Naive B cell (primary cell): ENCODE measurements around the gene SCN1B. TPM values are rescaled to one million over a fixed set of nuclear protein-coding genes. Genes with fewer than 3 reads are reported as not detected.

Experiments used
- ATAC-seq, 2 donors: fragments of 150-1000 bp; cut with Tn5 transposase; 2 replicates each; pipeline ENCODE4 v1.10.0; 2021; ENCODE audit warnings: low read depth in 2 of 2, mild to moderate bottlenecking in 2 of 2, moderate library complexity in 2 of 2
- DNase-seq: peaks from one replicate; pipeline ENCODE4 v3.0.0; 2022
- H3K27ac Mint-ChIP-seq, 6 donors: one replicate each; pipeline ENCODE4 v1.8.0; 2020 to 2022; ENCODE audit warnings: mild to moderate bottlenecking in 6 of 6, mixed read lengths in 6 of 6, moderate library complexity in 5 of 6, inconsistent platforms in 2 of 6
- H3K27me3 Mint-ChIP-seq, 3 donors: one replicate each; pipeline ENCODE4 v1.8.0; 2021 to 2022; ENCODE audit warnings: mixed read lengths in 3 of 3, mild to moderate bottlenecking in 1 of 3
- H3K36me3 Mint-ChIP-seq, 2 donors: one replicate each; pipeline ENCODE4 v1.8.0; 2020 to 2022; ENCODE audit warnings: mixed read lengths in 2 of 2, inconsistent platforms in 1 of 2, mild to moderate bottlenecking in 1 of 2
- H3K4me1 Mint-ChIP-seq, 3 donors: one replicate each; pipeline ENCODE4 v1.8.0; 2020 to 2022; ENCODE audit warnings: mixed read lengths in 3 of 3, inconsistent platforms in 1 of 3, mild to moderate bottlenecking in 1 of 3, moderate library complexity in 1 of 3
- H3K4me3 Mint-ChIP-seq, 8 donors: one replicate each; pipeline ENCODE4 v1.8.0; 2020 to 2022; ENCODE audit warnings: mild to moderate bottlenecking in 8 of 8, mixed read lengths in 8 of 8, moderate library complexity in 8 of 8, inconsistent platforms in 2 of 8
- H3K9me3 Mint-ChIP-seq, 7 donors: one replicate each; pipeline ENCODE4 v1.8.0; 2020 to 2022; ENCODE audit warnings: mixed read lengths in 7 of 7, mild to moderate bottlenecking in 5 of 7, inconsistent platforms in 2 of 7, moderate library complexity in 1 of 7
- polyA plus RNA-seq, 6 donors: library from polyadenylated mRNA; unstranded; fragments of 300-500 nt; fragmentation: Illumina TruSeq; gene quantifications; one replicate each; pipeline ENCODE4 v1.2.3, GENCODE V29; 2021; ENCODE audit warnings: low read depth in 6 of 6

SCN1B gene
- polyA plus RNA-seq, 6 donors from 2014 or later, result 0.06 to 0.36 (median 0.28) TPM; not detected in 2

GRCh38 chr19:35059006-35059798 lies 28.9 kb downstream of the SCN1B start:
- Mint-ChIP-seq H3K4me1 (peaks cover 5 to 12% (median 5%) of the 10 kb centered on the region in 3 donors), H3K36me3 (no peaks in the 10 kb centered on the region), H3K4me3 (no peak overlapping the region), H3K9me3 (no peaks in the 10 kb centered on the region), H3K27me3 (peaks cover 0 to 14% (median 0%) of the 10 kb centered on the region in 3 donors), H3K27ac (peak overlapping the region in 1 of 6 donors; percentile 69)
- ATAC-seq (no peak), DNase-seq (no peak)

DNA sequence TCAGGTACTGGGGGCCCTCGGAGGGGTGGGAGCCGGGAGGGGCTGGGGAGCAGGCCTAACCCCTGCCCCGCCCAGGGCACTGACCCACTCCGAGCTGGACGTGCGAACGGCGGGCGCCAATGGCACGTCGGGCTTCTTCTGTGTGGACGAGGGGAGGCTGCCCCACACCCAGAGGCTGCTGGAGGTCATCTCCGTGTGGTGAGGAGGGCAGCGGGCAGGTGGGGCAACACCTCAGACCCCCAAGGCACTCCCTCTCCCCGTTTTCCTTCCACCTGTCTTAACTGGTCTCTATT lies 29.5 kb downstream of the SCN1B start:
- Mint-ChIP-seq H3K9me3 (no peaks in the 10 kb centered on the region), H3K4me3 (no peak overlapping the region), H3K4me1 (peaks cover 5 to 12% (median 5%) of the 10 kb centered on the region in 3 donors), H3K27me3 (peaks cover 0 to 14% (median 0%) of the 10 kb centered on the region in 3 donors), H3K27ac (no peak overlapping the region), H3K36me3 (no peaks in the 10 kb centered on the region)
- ATAC-seq (no peak), DNase-seq (no peak)

DNA sequence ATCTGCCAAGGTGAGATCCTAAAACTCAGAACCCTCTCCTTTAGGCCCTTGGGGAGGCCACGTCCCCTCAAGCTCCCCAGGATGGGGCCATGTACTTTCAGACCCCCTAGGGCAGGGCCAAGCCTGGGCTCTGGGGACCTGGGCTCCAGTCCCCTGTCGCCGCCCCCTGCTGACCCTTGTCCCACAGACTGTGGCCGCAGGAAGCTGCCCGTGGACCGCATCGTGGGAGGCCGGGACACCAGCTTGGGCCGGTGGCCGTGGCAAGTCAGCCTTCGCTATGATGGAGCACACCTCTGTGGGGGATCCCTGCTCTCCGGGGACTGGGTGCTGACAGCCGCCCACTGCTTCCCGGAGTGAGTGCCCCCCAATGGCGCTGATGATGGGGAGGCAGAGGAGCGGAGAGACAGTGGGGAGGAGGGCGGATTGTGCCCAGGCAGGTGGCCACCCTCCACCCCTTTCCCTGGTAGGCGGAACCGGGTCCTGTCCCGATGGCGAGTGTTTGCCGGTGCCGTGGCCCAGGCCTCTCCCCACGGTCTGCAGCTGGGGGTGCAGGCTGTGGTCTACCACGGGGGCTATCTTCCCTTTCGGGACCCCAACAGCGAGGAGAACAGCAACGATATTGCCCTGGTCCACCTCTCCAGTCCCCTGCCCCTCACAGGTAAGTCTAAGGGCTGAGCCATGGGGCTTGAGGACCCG lies 30.0 kb downstream of the SCN1B start:
- DNase-seq (no peak), ATAC-seq (no peak)
- peaks cover 5 to 12% (median 5%) of the 10 kb centered on the region in 3 donors for H3K4me1 Mint-ChIP-seq
- H3K9me3 Mint-ChIP-seq, result no peaks in the 10 kb centered on the region
- no peak overlapping the region for H3K27ac Mint-ChIP-seq
- no peaks in the 10 kb centered on the region for H3K36me3 Mint-ChIP-seq
- no peak overlapping the region for H3K4me3 Mint-ChIP-seq
- H3K27me3 Mint-ChIP-seq, result peaks cover 0 to 18% (median 0%) of the 10 kb centered on the region in 3 donors

- no peak for DNase-seq
- Mint-ChIP-seq H3K4me1 (peaks cover 0 to 7% (median 4%) of the 10 kb centered on the region in 3 donors), H3K27ac (no peak overlapping the region), H3K9me3 (peaks cover 0 to 2% (median 0%) of the 10 kb centered on the region in 7 donors), H3K4me3 (no peak overlapping the region), H3K36me3 (no peaks in the 10 kb centered on the region), H3K27me3 (peaks cover 0 to 12% (median 0%) of the 10 kb centered on the region in 3 donors)
- ATAC-seq, result no peak
These were observed 31.5 kb downstream of the SCN1B start for GRCh38 chr19:35061583-35062373.

- DNase-seq, result no peak
- H3K4me1 Mint-ChIP-seq, result peaks cover 0 to 16% (median 12%) of the 10 kb centered on the region in 3 donors
- H3K36me3 Mint-ChIP-seq, result no peaks in the 10 kb centered on the region
- H3K4me3 Mint-ChIP-seq, result no peak overlapping the region
- no peak for ATAC-seq
- peaks cover 0 to 12% (median 0%) of the 10 kb centered on the region in 3 donors for H3K27me3 Mint-ChIP-seq
- H3K9me3 Mint-ChIP-seq, result peaks cover 0 to 3% (median 0%) of the 10 kb centered on the region in 7 donors
- H3K27ac Mint-ChIP-seq, result no peak overlapping the region
These were observed 32.7 kb downstream of the SCN1B start for GRCh38 chr19:35062942-35063341.

DNA sequence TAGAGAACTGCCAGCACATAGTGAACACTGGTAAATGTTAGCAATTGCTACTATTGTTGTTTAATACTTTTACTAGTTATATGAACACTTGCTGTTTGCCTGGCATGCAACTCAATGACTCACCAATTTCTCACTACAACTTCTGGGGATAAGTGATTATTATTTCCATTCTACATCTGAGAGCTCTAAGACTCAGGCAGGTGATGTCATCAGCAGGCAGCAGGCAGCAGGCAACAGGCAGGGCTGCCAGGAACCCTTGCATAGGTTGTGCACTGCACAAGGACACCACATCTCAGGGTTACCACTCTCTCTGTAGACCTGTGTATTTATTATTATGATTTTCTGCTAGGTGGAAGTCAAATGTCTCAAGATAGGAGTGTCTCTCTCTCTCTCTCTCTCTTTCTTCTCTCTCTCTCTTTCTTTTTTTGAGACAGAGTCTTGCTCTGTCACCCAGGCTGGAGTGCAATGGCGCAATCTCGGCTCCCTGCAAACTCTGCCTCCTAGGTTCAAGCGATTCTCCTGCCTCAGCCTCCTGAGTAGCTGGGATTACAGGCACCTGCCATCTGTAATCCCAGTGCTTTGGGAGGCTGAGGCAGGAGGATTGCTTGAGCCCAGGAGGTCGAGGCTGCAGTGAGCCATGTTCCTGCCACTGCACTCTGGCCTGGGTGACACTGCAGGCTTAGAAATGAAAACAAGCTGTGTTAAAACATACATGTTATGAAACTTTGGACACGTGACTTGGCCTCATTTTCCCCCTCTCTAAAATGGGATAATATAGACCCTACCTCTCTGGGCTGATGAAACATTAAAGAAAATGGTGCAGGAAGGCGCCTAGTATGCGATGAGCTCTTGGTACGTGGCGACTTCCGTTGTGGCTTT lies 33.9 kb downstream of the SCN1B start:
- Mint-ChIP-seq H3K9me3 (peaks cover 0 to 3% (median 0%) of the 10 kb centered on the region in 7 donors), H3K27ac (no peak overlapping the region), H3K4me3 (no peak overlapping the region), H3K36me3 (no peaks in the 10 kb centered on the region), H3K27me3 (peaks cover 0 to 12% (median 0%) of the 10 kb centered on the region in 3 donors), H3K4me1 (peaks cover 5 to 26% (median 13%) of the 10 kb centered on the region in 3 donors)
- DNase-seq, result no peak
- no peak for ATAC-seq

DNA sequence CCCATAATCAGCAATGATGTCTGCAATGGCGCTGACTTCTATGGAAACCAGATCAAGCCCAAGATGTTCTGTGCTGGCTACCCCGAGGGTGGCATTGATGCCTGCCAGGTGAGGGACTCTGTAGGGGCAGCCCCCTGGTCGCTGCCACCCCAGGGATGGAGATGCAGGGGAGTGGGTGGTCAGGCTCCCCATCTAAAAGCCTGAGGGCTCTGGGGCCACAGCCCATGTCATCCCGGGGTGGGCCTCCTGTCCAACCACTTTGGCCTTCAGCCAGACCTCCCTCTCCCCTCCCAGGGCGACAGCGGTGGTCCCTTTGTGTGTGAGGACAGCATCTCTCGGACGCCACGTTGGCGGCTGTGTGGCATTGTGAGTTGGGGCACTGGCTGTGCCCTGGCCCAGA lies 35.3 kb downstream of the SCN1B start:
- Mint-ChIP-seq H3K27me3 (peaks cover 0 to 5% (median 0%) of the 10 kb centered on the region in 3 donors), H3K4me3 (peak overlapping the region in 1 of 8 donors; percentile 5), H3K36me3 (no peaks in the 10 kb centered on the region), H3K27ac (peak overlapping the region in 1 of 6 donors; percentile 57), H3K9me3 (peaks cover 0 to 6% (median under 1%) of the 10 kb centered on the region in 7 donors), H3K4me1 (peaks cover 11 to 35% (median 19%) of the 10 kb centered on the region in 3 donors)
- no peak for DNase-seq
- no peak for ATAC-seq

GRCh38 chr19:35066121-35066520 lies 35.9 kb downstream of the SCN1B start:
- peak overlapping the region in 1 of 8 donors; percentile 5 for H3K4me3 Mint-ChIP-seq
- H3K9me3 Mint-ChIP-seq, result peaks cover 0 to 7% (median 2%) of the 10 kb centered on the region in 7 donors
- peaks cover 11 to 35% (median 19%) of the 10 kb centered on the region in 3 donors for H3K4me1 Mint-ChIP-seq
- no peaks in the 10 kb centered on the region for H3K36me3 Mint-ChIP-seq
- DNase-seq (no peak), ATAC-seq (no peak)
- H3K27me3 Mint-ChIP-seq, result peaks cover 0 to 5% (median 0%) of the 10 kb centered on the region in 3 donors
- H3K27ac Mint-ChIP-seq, result peak overlapping the region in 1 of 6 donors; percentile 33

GRCh38 chr19:35066691-35067563 lies 36.7 kb downstream of the SCN1B start:
- Mint-ChIP-seq H3K36me3 (no peaks in the 10 kb centered on the region), H3K4me1 (peaks cover 11 to 35% (median 16%) of the 10 kb centered on the region in 3 donors), H3K9me3 (peaks cover 0 to 7% (median 2%) of the 10 kb centered on the region in 7 donors), H3K27me3 (peaks cover 0 to 5% (median 0%) of the 10 kb centered on the region in 3 donors), H3K27ac (peak overlapping the region in 5 of 6 donors; percentile 47 to 89 (median 83)), H3K4me3 (peak overlapping the region in 6 of 8 donors; percentile 29 to 80 (median 43))
- DNase-seq (peak; percentile 88), ATAC-seq (peak; percentile 92 to 94)

- Mint-ChIP-seq H3K4me3 (peak overlapping the region in 1 of 8 donors; percentile 22), H3K27me3 (peaks cover 0 to 5% (median 0%) of the 10 kb centered on the region in 3 donors), H3K9me3 (peaks cover 0 to 7% (median 2%) of the 10 kb centered on the region in 7 donors), H3K4me1 (peaks cover 12 to 36% (median 14%) of the 10 kb centered on the region in 3 donors), H3K27ac (peak overlapping the region in 1 of 6 donors; percentile 87), H3K36me3 (no peaks in the 10 kb centered on the region)
- no peak for DNase-seq
- ATAC-seq, result no peak
These were observed 38.8 kb downstream of the SCN1B start for GRCh38 chr19:35068941-35069634.

DNA sequence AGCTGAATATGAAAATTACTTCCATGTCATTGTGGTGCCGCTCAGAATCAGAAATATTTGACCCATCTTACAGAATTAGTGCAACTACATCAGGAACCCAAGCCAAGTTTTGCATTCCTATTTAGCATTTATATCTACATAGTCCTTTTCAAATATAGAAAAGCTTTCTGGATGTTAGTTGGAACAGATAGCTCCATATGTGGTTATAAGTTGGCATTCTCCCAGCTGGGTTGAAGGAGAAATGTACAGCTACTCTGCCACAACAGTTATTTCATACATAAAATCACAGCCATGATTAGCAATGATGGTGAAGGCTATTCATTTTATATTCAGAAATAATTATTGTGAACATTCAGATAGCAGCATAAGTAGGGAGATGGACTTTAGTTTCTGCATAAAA lies 39.4 kb downstream of the SCN1B start:
- peaks cover 16 to 39% (median 17%) of the 10 kb centered on the region in 3 donors for H3K4me1 Mint-ChIP-seq
- ATAC-seq (no peak), DNase-seq (no peak)
- no peaks in the 10 kb centered on the region for H3K36me3 Mint-ChIP-seq
- peaks cover 0 to 7% (median 2%) of the 10 kb centered on the region in 7 donors for H3K9me3 Mint-ChIP-seq
- H3K27ac Mint-ChIP-seq, result no peak overlapping the region
- peaks cover 0 to 5% (median 0%) of the 10 kb centered on the region in 3 donors for H3K27me3 Mint-ChIP-seq
- H3K4me3 Mint-ChIP-seq, result peak overlapping the region in 1 of 8 donors; percentile 22
